Right ventricle myocardium superior (tissue), 1 donor: ENCODE results near the gene DENND4A. TPM values are rescaled to one million over a fixed set of nuclear protein-coding genes. Genes with fewer than 3 reads are reported as not detected.

ENCODE experiments used
- ATAC-seq: fragments of 200-7000 bp; cut with Tn5 transposase; one replicate; pipeline ENCODE4 v1.9.1; 2020; ENCODE audit warnings: mild to moderate bottlenecking; ENCODE audit not compliant: poor library complexity
- DNase-seq: peaks from one replicate; pipeline ENCODE4 v3.0.0-alpha.2; 2020
- intact Hi-C: fragments of 100-400 bp; cut with DNase I; formaldehyde crosslinking; loops from one replicate; pipeline ENCODE4 v1.11.2; 2022
- long read RNA-seq: library from polyadenylated mRNA; unstranded; transcript quantifications from one replicate; pipeline ENCODE4 v2.0.0, GENCODE V29; 2021
- total RNA-seq: library from RNA; stranded (reverse); fragmentation: NEBNext Ultra II Directional; extraction: Animal tissue kit (Norgen Biotek cat#: 25700); gene quantifications from one replicate; pipeline ENCODE4 v1.2.1, GENCODE V29; 2021
- donor health status: DM: no; HTN: yes; CAD: no; lungs with severe emphysema.

The DENND4A gene
- total RNA-seq, result 11.8 TPM
- long read RNA-seq, partial matches to known transcripts, result 0 of 2 reads
- long read RNA-seq, other reads (novel, unspliced or antisense), result 2 of 2 reads

GRCh38 chr15:65792138-65792987 lies at the start of gene DENND4A:
Gene DENND4A (minus strand): TSS chr15:65792293. CDS start chr15:65756450, 35,843 bp downstream.
- peak; percentile 97 for ATAC-seq
- peak; percentile 99 for DNase-seq
- intact Hi-C loops, result no loop called here

- ATAC-seq, result peak; percentile 59
These were observed 49.2 kb upstream of the DENND4A start for GRCh38 chr15:65841121-65841930.

GRCh38 chr15:65839985-65840384 lies 47.9 kb upstream of the DENND4A start:
- DNase-seq, result no peak
- no peak for ATAC-seq
- intact Hi-C loops, result no loop called here

More at GRCh38 chr15:65841121-65841930, 49.2 kb upstream of the DENND4A start:
- intact Hi-C loops, result no loop called here
- peak; percentile 52 for DNase-seq

- intact Hi-C loops, result no loop called here
- DNase-seq (no peak), ATAC-seq (no peak)
These were observed 47.3 kb upstream of the DENND4A start for GRCh38 chr15:65839354-65839901.

DNA sequence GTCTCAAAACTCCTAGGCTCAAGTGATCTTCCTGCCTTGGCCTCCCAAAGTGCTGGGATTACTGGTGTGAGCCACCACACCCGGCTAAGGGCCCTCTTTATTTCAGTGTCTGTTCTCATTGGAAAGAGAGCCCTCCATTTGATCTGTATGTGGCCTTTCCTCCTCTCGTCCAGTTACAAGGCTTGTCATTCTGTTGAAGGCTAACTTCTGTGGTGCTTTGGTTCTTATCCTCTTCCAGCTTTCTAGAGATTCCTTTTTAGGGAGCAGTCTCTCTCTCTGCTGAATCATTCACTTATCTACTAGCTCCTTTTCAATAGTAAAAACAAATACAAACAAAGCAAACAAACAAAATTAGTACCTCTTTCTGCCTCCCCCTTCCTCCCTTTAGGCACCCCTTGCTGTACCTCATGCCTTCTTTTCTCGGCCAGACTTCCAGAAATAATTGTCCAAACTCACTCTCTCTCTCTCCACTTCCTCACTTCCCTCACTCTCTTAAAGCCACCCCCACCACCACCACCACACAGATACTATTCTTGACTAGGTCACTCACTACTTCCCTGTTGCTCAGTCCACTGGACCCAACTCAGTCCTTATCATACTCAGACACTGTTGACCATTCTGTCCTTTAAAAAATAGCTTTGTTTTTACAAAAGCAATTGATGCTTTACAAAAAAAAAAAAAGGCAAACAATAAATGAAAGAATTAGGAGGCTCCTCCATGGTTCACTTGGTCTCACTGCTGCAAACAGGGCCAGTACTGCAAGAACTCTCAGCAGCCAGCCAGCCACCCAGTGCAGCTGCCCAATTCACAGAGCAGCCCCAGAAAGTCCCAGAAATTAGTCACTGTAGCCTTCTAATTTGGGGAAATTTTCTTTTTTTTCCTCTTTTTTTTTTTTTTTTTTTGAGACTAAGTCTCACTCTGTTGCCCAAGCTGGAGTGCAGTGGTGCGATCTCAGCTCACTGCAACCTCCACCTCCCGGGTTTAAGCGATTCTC lies 45.5 kb upstream of the DENND4A start:
- DNase-seq (no peak), ATAC-seq (no peak)
- intact Hi-C loops, result no loop called here

- no peak for ATAC-seq
- no peak for DNase-seq
- intact Hi-C loops, result no loop called here
These were observed 44.6 kb upstream of the DENND4A start for GRCh38 chr15:65836665-65837064.

GRCh38 chr15:65835447-65835846 lies 43.4 kb upstream of the DENND4A start:
- intact Hi-C loops, result no loop called here
- no peak for DNase-seq
- no peak for ATAC-seq

DNA sequence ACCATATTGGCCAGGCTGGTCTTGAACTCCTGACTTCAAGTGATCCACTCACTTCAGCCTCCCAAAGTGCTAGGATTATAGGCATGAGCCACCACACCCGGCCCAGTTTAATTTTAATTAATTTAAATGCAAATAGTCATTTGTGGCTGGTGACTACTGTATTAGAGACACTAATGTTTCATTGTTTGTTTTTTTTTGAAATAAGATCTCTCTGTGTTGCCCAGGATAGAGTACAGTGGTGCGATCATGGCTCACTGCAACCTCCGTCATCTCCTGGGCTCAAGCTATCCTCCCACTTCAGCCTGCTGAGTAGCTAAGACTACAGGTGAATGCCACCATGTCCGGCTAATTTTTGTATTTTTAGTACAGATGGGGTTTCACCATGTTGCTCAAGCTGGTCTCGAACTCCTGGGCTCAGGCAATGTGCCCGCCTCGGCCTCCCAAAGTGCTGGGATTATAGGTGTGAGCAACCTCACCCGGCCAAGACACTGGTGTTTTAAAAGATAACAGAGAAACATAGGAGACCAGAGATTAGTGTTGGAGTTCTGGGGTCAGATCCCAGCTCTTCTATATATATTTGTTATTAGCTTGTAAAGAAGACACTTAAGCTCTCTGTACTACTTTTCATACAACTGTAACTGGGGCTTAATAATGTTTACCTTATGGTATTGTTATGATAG lies 42.6 kb upstream of the DENND4A start:
- ATAC-seq (no peak), DNase-seq (no peak)
- intact Hi-C loops, result no loop called here

GRCh38 chr15:65833501-65834205 lies 41.6 kb upstream of the DENND4A start:
- intact Hi-C loops, result no loop called here
- DNase-seq (peak; percentile 51), ATAC-seq (peak; percentile 18)

DNA sequence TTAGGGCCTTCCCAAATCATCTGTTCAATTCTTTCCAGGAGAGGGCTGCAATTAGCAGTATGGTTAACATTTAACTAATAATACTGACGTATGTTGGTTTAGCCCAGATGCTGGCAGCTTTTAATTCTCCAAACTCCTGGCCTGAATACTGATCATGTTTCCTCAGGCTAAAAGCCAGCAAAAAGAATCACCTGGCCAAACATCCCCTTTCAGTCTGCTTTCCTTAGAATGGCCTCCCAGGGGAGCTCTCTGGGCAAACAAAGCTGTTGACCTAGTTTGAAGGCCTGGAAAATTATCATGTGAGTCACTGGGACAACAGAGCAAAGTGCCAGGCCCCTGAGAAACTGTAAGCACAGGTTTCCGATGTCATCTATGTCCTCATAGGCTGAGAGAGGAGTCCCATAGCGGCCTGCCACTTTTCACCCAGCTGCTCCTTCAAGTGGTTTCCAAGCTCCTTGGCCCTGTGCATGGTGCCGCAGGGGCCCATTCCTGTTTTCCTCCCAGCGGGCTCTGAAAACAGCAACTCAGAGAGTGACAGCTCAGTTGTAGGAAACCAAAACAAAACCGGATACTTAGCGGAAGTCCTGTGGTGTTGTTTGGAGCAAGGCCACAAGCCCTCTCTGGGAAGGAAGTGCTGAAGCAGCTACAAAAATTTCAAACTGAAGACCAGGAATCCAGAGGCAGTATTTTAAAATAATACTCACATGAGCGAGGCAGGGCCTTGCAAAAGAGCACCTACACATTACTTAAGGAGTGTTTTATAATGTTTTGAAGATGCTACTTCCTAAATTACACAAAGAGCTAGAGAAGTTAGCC lies 40.7 kb upstream of the DENND4A start:
- intact Hi-C loops, result no loop called here
- ATAC-seq (peak; percentile 94), DNase-seq (peak; percentile 84)

DNA sequence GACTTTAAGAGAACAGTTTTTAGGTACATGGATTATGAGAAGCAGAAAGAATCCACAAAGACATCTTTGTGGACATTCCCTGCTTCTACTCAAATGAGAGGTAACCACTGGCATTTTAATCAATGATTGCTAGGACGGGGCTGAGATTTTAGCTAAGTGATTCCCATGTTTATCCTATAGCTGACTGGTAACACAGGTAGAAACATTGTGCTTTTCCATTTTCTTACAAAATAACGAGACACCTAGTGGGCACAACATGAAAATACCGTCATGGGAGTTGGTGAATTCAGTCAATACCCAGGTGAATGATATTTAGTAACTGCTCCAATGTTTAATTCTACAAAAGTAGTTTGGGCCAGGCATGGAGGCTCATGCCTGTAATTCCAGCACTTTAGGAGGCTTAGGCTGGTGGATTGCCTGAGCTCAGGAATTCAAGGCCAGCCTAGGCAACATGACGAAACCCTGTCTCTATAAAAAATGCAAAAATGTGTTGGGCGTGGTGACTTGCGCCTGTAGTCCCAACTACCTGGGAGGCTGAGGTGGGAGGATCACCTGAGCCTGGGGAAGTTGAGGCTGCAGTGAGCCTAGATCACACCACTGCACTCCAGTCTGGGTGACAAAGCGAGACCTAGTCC lies 37.2 kb upstream of the DENND4A start:
- no peak for ATAC-seq
- DNase-seq, result no peak
- intact Hi-C loops, result no loop called here

- intact Hi-C loops, result no loop called here
- ATAC-seq (no peak), DNase-seq (no peak)
These were observed 36.5 kb upstream of the DENND4A start for GRCh38 chr15:65828585-65828984.

DNA sequence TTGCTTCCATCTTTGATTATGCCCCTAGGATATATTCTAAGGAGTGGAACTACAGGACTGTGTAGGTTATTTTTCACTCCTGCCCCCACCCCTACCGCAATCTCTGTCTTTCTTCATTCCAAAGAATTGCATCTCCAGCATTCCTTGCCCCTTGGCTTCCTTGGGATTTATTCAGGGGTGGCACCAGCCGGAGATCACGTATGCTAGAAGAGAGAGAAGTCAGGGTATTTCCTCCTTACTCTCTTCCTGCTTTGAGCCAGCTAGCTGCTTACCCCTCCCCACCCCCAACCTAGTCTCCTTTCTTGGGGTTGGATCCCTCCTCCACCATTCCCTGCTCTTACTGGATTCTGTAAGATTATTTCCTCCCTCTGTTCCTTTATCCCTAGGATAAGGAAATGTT lies 35.0 kb upstream of the DENND4A start:
- no peak for DNase-seq
- intact Hi-C loops, result no loop called here
- no peak for ATAC-seq

- intact Hi-C loops, result no loop called here
- peak; percentile 75 for ATAC-seq
- no peak for DNase-seq
These were observed 33.0 kb upstream of the DENND4A start for GRCh38 chr15:65824941-65825544.

DNA sequence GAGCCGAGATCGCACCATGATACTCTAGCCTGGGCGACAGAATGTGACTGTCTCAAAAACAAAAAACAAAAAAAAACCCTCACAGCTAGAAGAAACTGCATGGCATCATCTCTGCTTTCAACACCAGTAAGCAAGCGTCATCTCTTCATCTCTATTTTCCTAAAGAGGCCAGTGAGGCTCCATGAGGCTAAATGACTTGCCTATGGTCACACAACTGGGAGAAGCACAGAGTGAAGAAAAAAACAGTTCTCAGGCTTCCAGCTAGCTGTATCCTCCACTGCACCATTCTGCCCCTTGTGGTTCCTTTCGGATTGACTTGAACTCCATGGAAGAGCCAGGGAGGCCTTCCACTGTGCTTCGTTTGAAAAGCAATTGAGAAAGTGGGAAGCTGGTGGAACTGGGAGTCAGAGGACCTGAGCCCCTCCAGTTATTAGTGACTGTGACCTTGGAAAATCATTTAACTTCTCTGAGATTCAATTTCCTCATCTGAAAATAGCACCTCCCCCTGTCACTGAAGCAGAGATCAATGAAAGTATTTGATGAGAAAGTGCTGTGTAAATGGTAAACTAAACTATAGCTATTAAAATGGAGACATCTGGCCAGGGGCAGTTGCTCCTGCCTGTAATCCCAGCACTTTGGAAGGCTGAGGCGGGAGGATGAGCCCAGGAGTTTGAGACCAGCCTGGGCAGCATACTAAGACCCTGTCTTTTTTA lies 32.1 kb upstream of the DENND4A start:
- DNase-seq (no peak), ATAC-seq (peak; percentile 94)
- intact Hi-C loops, result no loop called here
